A549 treated with dexamethasone at 1 μM for 4 hours (cell line): Measurements from ENCODE around the gene MDN1. TPM values are rescaled to one million over a fixed set of nuclear protein-coding genes. Genes with fewer than 3 reads are reported as not detected.

Experiments used
- total RNA-seq: library from RNA; stranded (reverse); fragments of 200-300 nt; extraction: Qiagen RNA extraction; gene quantifications from 5 replicates; pipeline ENCODE4 v1.2.3, GENCODE V29; 2022

The MDN1 gene, protein sequence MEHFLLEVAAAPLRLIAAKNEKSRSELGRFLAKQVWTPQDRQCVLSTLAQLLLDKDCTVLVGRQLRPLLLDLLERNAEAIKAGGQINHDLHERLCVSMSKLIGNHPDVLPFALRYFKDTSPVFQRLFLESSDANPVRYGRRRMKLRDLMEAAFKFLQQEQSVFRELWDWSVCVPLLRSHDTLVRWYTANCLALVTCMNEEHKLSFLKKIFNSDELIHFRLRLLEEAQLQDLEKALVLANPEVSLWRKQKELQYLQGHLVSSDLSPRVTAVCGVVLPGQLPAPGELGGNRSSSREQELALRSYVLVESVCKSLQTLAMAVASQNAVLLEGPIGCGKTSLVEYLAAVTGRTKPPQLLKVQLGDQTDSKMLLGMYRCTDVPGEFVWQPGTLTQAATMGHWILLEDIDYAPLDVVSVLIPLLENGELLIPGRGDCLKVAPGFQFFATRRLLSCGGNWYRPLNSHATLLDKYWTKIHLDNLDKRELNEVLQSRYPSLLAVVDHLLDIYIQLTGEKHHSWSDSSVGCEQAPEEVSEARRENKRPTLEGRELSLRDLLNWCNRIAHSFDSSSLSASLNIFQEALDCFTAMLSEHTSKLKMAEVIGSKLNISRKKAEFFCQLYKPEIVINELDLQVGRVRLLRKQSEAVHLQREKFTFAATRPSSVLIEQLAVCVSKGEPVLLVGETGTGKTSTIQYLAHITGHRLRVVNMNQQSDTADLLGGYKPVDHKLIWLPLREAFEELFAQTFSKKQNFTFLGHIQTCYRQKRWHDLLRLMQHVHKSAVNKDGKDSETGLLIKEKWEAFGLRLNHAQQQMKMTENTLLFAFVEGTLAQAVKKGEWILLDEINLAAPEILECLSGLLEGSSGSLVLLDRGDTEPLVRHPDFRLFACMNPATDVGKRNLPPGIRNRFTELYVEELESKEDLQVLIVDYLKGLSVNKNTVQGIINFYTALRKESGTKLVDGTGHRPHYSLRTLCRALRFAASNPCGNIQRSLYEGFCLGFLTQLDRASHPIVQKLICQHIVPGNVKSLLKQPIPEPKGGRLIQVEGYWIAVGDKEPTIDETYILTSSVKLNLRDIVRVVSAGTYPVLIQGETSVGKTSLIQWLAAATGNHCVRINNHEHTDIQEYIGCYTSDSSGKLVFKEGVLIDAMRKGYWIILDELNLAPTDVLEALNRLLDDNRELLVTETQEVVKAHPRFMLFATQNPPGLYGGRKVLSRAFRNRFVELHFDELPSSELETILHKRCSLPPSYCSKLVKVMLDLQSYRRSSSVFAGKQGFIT (N-terminal part only)
- total RNA-seq: 7.6 to 11.8 TPM (median 11.0 TPM) in 5 replicates

DNA sequence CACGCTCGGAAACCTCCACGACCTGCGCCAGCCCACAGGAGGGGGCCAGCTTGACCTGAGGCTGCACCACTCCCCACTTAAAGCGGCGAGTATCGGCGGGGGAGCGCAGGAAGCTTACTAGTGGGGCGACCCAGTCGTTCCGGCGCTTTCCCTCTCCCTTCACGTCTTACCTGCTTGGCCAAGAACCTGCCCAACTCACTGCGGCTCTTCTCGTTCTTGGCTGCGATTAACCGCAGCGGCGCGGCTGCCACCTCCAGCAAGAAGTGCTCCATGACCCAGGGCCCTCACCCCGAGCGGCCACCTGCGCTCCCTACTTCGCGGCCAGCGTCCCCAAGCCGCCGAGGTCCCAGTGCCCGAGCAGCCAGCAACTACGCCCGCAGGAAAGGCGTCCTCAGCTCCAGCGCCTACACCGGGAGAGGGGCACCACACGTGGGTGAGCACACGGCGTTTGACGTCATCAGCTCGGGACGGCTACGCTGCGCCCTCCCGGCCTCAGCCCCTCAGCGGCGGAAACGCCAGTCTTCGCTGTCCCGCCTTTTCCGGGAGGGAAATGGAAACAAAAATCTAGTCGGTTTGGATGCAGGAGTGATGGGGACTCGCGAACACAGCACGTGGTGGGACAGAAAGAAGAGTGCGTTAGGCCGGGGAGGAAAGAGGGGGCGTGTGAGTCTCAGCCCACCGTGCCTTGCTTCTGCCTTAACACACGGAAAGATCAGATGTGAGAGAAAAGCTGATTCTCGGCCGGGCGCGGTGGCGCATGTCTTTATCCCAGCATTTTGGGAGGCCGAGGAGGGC lies at the start of gene MDN1:
Gene MDN1, minus strand, starts transcription at position 459 of the 795 bp plus-strand sequence. Its CDS starts 187 bp downstream, at position 272.

GRCh38 chr6:89829472-89830169 lies 10.0 kb upstream of the MDN1 start, which contains the start of gene CASP8AP2:
Gene CASP8AP2 (plus strand): TSS chr6:89829880.

GRCh38 chr6:89638320-89639195 lies 181.0 kb downstream of the MDN1 start, which contains the start of gene LYRM2:
Gene LYRM2 (minus strand): TSS chr6:89638747. CDS start chr6:89638716, 31 bp downstream.

Other genes starting within 250 kb of the MDN1 start
- gene LYRM2, start 181.0 kb downstream of the MDN1 start, total RNA-seq: 28.8 to 35.2 TPM (median 32.1 TPM) in 5 replicates
- 4.6 to 8.3 TPM (median 7.4 TPM) in 5 replicates for gene CASP8AP2, start 10.1 kb upstream of the MDN1 start, total RNA-seq
- gene GJA10, start 74.7 kb upstream of the MDN1 start, total RNA-seq: not detected in 5 replicates